ENCODE data around the gene ZFYVE28.
"Not testable (repeated sequence)": the region's sequence is repeated elsewhere in the genome, so short reads cannot be mapped to it uniquely, and the experiment has no call there.

- not testable (repeated sequence) for TF ChIP-seq CTCF, POLR2A, POLR2AphosphoS5 (IDR thresholded peaks at IDR 0.05)
Observed at GRCh38 chr4:2275044-2275397, 143.4 kb downstream of the ZFYVE28 start.

Data from stomach (tissue), 4 donors.